Stimulated activated CD4-positive, alpha-beta T cell treated with anti-CD3 and anti-CD28 coated beads, Interleukin-4, amount 100 ng/mL, for 4 hours (primary cell): ENCODE results near the gene PINK1.
A peak's percentile ranks its signal among the peaks of the same experiment; 100 is the strongest.
"Not testable (repeated sequence)": the region's sequence is repeated elsewhere in the genome, so short reads cannot be mapped to it uniquely, and the experiment has no call there.

Experiments
- DNase-seq, 2 experiments: peaks; one replicate each; pipeline ENCODE4 v3.0.0-alpha.2; 2020

PINK1 gene

DNA sequence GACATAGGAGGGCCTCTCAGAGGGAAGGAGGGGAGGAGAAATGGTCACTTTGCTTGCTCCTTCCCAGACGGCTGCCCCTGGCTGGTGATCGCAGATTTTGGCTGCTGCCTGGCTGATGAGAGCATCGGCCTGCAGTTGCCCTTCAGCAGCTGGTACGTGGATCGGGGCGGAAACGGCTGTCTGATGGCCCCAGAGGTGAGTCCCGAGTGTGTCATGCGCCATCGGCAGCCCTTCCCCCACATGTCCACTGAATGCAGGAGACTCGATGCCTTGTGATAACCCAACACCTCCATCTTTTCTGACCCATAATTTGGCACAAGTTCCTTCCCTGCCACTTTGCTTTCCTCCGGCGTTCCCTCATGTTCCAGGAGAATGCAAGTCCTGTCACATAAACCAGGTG is 15.2 kb downstream of the PINK1 start:
- no peak for DNase-seq

DNA sequence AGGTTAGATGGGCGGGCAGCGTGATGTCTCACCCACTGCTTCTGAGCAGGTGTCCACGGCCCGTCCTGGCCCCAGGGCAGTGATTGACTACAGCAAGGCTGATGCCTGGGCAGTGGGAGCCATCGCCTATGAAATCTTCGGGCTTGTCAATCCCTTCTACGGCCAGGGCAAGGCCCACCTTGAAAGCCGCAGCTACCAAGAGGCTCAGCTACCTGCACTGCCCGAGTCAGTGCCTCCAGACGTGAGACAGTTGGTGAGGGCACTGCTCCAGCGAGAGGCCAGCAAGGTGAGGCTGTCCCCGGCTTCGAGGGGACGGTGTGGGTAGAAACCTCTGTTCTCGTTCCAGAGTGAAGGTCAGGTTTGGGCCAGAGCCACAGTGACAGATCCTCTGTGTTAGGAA is 15.7 kb downstream of the PINK1 start:
- no peak for DNase-seq

DNA sequence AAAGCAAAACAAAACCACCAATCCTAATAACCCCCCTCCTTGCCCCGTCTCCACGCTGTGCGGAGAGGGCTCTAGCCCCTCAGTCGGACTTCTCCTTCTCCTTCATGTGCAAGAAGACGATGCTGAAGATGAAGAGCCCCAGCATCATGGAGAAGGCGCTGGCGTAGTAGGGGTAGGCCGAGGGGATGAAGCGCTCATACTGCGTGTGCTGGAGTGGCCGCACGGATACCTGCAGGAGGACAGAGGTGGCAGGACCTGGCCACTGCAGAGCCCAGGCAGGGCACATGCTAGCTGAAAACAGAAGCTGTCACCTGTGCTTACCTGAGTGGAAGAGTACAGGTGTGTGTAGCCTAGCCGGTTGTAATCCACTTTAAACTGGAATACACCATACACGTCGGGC is 19.0 kb downstream of the PINK1 start:
- DNase-seq = no peak

DNA sequence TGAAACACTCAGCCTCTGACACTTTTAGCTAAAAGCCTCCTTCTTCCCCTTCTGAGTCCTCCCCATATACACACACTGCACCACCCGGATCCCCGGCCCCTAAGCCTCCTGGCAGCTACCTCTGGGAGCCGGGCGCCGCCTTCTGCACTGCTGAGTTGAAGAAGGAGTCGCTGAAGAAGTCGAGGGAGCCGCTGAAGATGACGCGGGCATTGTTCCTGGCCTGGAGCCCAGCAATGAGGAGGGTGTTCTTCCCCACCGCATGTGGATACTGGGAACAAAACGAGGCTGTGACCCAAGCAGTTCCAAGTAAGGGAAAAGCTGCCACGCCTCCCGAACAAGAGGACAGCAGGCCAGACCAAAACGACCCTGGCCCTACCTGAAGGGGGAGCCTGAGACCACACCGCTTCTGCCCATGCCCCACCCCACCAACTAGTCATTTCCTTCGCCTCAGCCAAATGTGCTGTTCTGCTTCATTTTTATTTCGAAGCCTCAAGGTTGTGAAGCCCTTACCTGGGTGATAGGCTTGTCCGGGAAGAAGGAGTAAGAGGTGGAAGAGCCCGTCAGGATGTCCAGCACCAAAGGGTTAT is 20.9 kb downstream of the PINK1 start:
- no peak for DNase-seq

DNA sequence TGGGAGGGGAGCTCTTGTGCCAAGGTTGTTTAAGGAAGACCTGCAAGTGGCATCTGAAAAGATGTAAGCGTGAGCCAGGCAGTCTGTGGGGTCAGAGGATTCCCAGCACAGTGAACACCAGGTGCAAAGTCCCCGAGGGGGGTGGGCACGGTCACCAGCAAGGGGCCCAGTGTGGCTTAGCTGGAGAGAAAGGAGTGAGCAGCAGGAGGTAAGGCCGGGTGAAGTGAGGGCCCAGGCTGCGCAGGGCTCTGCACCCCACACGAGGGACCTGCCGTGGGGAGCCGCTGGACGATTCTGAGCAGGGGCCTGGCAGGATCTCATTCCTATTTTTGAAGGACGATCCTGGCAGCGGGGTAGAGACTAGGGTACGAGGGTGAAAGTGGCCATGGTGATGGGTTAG is 23.8 kb downstream of the PINK1 start:
- no peak for DNase-seq

DNA sequence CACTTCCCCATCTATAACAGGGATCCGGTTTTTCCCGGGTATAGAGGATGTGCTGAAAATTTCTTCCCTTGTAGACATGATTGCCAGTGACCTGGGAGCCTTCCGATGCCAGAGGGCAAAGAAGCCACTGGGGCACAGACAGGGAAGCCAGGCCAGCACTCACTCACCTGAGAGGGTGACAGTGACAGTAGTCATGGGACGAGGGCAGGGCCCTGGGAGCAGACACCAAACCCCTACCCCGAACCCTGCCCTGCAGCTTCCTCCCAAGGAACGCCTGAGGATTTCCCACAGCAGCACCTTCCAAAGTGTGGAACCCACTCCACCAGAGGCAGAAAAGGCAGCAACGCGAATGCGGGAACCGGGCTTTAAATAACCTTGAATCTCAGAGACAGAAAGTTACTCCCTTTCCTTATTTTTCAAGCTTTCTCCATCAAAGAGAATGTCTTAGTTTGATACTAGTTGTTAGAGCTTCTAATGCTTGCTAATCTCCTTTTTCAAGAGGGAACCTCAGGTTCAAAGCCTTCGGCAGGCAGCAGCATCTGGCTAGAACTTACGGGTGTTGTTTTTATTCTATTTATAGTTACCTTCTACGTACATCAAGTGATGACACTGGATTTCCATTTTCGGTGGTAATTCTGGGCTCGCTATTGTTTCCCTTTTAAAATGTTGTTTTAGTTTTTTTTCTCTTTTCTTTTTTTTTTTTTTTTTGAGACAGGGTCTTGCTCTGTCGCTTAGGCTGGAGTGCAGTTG is 25.1 kb downstream of the PINK1 start:
- DNase-seq = no peak

DNA sequence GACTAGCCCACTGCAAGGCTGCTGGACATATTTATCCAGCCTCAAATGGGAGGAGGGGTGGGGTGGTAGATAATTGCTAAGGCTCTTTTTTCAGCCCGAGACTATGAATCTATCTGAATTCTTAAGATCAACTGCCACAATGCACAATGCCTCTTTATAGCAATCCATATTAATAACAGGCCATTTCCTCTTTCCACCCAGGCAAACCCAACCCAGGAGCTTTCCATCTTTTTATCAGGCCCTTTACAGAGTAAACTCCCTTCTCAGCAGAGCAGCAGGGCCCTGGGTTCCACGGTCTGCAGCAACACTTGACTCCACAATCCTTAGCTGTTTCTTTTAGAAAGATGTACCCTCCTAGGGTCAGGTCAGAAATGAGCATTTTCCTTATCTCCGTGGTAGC is 27.1 kb downstream of the PINK1 start:
- DNase-seq = no peak

DNA sequence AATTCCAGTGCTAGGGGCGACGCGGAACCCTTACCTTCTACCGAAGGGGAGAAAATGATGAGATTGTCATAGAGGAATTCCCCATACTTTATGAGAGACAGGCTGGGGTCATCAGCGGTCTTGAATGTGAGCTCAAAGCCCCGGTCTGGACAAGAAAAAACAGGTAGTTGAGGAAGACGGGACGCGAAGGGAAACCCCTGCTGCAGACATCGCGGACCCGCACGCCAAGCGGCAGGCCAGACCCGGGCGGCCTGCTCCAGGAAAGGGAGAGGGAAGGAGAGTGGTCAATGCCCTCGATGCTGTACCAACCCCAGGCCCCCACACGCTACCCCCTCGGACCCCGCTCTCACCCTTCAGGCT is 27.6 kb downstream of the PINK1 start:
- peak; percentile 4 to 7 for DNase-seq

DNA sequence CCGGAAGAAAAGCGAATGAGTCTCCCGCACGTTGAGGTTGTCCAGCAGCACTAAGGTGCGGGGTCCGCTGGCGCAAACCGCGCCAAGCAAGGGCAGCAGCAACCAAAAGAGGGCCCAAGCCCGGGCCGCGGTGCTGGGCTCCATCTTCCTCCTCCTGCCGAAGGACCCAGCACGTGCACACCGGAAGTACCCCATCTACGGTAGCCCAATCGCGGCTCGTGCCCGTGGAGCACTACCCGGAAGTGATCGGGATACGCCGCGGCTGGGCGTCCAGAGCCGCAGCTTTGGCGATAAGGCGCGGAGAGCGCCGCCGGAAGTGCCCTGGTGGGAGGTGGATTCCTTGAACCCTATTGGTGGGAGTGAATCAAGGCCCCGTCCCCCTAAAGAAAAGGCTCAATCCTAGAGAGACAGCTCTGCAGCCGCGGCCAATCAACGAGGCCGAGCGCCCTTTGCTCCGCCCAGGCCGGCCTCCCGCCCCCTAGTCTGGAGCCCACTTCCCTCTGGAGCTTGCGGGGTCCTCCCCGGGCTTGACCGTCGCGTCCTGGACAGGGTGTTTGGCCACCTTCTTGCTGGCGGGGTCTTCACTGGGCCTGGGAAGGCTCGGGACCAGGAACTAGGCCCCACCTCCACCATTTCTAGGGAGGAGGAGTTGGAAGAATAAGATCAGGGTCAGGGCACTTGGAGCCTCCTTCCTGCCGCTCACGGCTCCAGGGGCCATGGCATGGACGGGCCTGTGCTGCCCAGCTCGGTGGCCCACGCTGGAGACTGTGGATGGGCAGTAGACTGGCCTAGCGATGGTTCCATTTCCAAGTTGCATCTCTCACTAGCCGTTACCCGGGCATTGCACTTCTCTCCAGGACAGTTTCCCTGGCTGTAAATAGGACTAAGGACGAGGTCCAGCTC is 28.2 kb downstream of the PINK1 start, which contains the start of gene DDOST:
Gene DDOST (minus strand): TSS at position 163 of the 903 bp plus-strand sequence. CDS start 19 bp downstream, at position 144.
- peak; percentile 90 to 95 for DNase-seq

DNA sequence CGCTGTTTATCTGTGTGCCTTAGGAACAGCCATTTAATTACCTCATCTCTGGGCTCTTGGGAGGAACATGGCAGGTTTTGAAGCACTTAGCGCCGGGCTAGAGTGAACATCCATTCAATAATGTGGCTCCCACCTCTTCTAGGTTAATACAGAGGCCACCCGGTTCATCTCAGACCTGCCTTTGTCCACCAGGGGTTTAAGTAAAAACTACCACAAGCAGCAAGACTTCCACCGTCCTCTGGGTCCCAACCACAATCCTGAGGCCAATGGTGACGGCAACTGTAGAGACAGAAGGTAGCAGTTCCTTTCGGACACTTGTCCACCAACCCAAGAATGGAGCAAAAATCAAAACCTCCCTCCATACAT is 28.8 kb downstream of the PINK1 start:
- DNase-seq = no peak

DNA sequence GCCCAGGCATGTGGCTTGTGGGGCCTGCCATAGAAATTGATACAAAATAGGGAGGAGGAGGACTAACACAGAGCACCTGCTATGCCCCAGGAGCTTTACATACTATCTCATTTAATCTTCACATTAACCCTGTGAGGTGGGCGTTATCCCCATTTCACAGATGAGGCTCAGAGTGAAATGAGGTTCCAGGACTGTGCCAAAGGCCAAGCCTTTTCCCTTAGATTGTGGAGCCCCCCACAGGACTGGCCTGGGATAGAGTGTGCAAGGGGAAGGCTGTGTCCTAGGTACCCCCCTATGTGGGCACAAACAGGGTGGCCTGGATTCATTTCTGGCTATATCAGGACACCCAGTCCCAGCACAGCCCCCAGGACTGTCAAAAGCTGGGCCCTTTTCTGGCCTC is 30.1 kb downstream of the PINK1 start:
- DNase-seq = no peak

DNA sequence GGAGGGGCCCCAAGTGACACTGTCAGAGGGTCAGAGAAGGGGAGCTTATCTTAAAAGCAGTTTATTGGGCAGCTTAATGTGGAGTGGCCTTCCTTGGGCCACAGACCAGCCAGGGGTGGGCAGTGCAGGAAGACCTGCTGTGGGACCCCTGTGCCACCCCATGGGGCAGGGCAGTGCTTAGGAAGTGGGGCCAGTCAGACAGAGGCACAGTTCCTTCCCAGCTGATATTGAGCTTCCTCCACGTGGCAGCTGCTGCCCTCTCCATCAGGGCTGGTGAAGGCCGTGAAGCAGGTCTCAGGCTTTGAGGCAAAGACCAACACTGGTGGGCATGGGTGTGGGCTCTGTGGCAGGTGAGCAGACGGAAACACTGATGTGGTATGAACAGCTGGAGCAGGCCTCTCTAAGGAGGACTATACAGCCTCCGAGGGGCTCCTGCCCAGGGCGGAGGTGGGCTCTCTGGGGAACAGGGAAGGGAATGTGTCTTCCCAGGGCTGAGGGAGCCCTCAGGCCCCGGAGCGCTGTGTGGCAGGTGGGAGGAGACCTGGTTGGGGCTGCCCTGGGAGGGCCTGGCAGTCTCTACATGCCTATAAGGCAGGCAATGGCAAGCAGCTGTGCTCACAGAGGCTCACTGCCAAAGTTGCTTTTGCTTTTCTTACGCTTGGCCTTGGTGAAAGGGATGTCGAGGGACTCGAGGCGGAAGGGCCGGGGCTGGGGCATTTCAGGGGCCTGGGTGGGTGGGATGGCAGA is 30.9 kb downstream of the PINK1 start:
- DNase-seq = no peak

DNA sequence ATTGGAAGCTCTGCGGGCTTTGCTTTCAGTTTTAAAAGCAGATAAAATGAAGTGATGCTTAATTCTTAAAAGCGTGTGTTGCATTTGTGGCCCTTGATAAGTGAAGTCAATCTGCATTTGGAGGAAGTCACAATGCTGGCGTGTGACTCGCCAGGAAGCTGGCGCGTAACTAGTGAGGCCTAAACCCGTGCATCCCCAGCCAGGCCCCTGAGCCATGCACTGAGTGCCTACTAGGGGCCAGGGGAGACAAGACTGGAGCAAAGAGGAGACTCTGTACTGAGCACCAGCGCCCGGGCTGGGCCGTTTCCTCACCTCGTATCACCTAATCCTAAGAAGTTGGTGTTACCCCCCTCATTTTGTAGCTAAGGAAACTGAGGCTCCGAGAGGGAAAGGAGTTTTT is 32.5 kb downstream of the PINK1 start:
- DNase-seq = no peak

DNA sequence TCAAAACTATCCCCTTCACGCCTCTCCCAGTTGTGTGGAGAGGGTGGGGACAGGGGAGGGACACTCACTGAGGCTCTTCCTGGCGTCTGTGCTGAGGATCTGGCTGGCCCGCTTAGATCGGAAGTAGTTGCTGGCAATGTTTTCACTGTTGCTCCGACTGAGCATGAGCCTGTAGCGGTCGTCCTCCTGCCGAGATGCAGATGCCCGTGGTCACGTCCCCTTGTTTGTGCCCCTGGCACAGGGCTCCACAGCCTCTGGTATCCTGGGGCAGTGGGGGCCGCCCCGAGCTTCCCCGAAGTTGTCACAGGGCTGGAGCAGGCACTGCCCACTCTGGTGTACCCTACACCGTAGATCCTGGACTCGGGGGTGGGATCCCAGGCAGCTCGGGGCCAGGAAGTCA is 32.9 kb downstream of the PINK1 start:
- no peak for DNase-seq

DNA sequence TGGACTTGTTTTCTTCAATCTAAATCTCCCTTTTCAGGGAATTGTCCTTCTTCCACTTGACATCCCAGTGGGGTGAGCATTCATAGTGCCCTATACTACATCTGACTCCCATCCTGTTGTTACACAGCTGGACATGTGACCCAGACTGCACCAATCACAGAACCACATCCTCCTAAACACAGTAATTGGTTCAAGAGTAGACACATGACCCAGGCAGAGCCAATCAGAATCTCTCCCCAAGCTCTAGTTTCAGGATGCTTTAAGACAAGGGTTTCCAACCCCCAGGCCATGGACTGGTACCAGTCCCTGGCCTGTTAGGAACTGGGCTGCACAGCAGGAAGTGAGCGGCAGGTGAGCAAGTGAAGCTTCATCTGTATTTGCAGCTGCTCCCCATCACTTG is 33.5 kb downstream of the PINK1 start:
- no peak for DNase-seq

DNA sequence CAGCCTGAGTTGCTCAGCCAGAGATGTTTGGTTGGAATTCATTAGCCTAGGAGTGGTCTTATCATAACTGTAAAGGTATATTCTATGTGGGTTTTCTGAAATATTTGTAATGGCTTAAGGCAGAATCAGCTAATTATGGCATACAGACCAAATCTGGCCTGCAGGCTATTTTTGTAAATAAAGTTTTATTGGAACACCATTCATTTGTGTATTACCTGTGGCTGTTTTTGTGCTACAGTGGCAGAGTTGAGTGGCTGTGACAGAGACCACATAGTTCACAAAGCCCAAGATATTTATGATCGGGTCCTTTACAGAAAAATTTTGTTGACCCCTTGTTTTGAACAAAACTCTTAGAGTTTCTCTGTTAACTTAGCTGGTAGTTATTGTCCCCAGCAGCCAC is 35.3 kb downstream of the PINK1 start:
- DNase-seq = no peak

DNA sequence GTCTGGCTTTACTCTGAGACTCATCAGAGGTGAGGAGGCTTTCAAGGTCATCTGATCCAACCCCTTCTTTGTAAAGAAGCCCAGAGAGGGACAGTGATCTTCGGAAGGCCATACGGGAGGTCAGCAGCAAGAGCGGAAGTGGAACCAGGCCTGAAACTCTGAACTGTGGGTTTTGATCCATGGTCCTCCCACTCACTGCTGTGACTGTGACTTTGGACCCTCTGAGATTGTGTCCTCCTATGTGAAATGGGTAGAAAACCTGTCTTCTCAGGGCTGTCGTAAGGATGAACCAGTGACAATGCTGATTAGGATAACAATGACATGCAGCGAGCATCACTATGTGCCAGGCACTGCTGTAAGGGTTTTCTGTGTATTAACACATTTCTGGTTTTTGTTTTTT is 37.7 kb downstream of the PINK1 start:
- no peak for DNase-seq

DNA sequence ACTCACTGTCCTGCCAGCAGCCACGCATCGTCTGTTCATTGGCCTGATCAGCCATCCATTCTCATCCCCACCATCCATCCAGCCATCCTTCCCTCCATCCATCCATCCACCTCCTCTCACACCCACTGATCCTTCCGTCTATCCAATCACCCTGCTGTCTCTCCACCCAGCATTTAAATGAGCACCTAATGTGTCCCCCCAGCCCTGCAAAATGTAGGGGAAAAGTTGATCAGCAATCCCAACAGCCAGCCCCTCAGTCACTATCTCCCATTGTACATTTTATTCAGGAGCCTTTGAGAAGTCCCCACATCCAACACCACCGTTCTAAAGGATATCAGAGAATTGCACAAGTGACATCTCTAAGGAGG is 39.0 kb downstream of the PINK1 start:
- no peak for DNase-seq

DNA sequence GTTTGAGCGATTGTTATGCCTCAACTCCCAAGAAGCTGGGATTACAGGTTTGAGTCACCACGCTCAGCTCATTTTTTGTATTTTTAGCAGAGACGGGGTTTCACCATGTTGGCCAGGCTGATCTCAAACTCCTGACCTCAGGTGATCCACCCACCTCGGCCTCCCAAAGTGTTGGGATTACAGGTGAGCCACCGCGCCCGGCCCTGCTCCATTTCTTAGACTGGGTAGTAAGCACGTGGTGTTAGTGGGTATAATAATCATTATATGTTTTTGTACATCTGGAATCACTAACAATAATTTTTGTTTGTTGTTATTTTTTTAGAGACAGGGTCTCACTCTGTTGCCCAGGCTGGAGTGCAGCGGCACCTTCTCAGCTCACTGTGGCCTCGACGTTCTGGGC is 40.4 kb downstream of the PINK1 start:
- not testable (repeated sequence) for DNase-seq

DNA sequence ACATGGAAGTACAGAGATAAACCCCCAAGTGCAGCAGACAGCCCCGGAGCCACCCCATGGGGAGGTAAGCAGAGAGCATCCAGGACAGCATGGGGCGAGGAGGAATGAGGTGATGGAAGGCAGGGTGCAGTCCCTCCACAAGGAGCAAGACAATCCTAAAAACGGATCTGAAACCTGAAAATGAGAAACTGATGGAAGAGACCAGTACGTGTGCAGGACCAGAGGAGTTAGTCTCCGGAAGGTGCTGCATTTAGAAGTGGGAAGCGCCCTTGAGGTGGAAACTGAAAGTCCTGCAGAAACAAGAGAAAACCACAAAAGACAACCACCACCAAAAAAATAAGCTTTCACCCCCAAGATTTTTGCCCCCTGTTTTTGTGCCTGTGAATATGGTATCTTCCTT is 45.3 kb downstream of the PINK1 start:
- DNase-seq = no peak

DNA sequence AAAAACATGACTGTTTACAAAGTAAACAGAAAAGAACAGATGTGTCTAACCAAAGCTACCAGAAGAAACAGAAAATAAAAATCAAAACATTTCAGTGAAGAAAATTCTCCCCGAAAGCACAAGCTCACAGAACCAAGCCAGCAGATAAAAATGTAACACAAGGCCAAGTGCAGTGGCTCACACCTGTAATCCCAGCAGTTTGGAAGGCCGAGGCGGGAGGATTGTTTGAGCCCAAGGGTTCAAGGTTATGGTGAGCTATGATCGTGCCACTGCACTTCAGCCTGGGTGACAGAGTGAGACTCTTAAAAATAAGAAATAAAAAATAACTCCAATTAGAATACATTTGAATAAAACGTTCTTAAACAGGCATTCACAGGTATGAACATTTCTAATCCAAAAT is 47.0 kb downstream of the PINK1 start:
- no peak for DNase-seq

DNA sequence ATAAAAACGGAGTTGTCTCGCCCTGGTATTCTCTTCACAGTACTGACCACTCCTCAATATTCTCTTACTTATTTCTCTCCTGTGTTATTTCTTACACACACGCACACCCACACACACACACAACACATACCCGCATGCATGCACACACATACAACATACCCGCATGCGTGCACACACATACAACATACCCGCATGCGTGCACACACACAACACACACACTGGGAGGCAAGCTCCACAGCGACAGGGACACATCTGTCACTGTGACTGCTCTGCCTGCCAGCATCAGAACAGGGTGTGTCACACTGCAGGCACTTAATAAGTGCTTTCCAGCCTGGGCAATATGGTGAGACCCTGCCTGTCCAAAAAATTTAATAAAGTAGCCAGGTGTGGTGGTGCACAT is 48.7 kb downstream of the PINK1 start:
- no peak for DNase-seq

DNA sequence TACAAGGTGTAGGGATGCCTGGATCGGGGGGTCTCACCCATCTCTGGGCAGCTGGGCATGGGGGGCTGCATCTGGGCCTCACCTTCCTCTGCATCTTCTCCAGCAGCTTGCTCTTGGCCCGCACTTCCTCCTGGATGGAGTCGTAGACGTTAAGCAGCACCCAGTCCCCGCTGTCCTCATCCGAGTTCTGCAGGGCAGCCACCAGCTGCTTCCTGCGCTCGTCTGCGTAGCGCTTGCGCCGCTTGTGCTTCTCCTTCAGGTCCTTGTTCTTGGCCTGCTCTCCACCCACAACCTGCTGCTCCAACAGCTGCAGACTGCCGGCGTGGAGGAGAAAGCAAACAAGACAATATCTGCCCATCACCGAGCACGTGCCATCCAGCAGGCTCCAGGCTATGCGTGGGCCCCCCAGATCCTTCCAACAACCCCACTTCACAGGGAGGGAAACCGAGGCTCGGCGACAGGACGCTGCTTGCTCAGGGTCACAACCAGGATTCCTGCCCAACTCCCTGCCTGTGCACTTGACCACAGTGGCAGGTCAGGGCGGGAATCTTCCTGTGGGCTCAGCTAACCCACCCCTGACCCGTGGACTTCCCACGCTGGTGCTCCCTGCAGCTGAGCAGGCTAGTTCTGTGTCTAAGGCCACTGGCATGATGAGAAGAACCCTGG is 49.4 kb downstream of the PINK1 start:
- no peak for DNase-seq
